Measurements from ENCODE around the gene LPP.

Gene LPP

DNA sequence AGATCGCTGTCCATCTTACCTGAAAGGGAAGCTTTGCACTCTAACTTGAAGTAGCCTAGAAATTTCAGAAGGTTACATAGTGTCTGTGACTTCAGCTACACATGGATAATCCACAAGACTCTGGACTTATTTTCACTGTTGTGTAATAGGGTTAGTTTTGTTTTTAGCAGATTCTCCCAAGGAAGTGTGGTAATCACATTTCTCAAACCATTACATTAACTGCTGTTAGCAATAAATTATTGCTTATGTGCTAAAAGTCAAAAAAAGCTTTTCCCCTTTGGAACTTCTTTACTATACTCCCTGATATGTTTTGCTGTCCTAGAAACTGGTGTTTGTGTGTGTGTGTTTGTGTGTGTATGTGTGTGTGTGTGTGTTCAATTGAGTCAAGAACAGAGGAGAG, 666.0 kb downstream of the LPP start:
- no peak for DNase-seq

DNA sequence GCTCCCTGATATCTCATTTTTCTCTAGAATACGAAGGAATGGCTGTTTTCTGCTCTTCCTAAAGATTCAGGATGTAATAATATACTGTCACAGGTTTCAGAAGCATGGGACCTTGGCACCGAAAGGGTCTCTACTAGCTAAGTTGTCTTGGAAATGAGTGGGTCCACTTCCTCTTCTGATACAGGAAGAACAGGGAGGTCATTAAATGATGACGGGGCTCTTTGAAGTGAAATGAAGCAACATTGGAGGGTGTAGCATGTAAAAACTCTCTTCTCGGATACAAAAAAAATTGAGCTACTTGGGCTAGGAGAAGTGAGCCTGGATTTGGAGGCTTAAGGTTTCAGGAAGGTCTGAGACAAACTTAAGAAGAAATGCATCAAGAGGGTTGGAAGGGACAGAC, 668.0 kb downstream of the LPP start:
- DNase-seq = no peak

DNA sequence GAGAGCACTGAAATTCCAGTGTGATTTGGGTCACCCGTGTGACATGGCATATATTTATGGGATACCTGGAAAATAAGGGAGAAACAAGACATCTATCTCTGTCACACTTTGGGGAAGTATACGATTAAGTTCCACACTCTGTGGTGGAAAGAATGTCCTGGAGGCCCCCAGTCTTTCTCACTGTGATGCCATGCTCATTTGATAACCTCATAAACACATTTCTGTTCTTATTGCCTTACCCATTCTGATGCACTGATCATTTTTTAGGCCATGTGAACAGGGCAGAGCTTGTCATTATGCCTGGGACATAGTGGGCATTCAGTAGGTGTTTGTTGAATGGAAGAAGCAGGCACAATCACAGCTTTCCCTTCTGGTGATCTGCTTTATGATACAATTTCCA, 668.5 kb downstream of the LPP start:
- no peak for DNase-seq

DNA sequence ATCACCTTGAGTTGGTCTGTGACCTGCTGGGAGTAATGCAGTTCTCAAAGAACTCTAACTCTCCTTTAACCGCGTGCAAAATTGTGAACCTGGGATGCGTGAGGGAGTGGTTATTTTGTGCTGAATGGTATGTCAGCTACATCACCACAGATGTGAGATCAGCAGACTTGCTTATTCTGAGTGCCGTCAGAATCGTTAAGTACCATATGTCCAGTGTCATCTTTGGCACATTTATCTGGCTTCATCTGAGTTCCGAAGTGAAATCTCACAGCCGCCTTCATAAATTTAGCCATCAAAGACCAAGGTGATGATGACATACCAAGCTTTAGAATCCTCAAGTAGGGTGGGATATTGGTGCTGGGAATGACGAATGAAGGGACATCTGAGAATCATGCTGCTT, 670.6 kb downstream of the LPP start:
- no peak for DNase-seq

DNA sequence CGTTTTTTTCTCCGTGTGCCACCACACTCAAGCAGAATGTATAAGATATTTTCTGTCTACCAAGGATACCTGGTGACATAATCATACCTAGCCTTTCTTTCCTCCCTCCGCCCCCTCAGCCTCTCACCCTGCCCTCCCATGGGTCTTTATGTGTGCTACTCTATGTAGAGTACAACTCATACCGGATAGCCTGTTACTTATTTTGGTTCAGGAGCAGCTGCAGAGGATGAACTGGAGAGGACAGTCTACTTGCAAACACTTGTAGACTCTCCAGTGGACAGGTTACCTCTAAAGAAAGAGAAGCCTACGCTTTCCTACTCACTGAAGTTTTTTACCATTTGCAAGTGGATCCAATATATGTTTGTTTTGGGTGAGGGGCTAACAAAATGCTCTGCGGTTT, 671.9 kb downstream of the LPP start:
- no peak for DNase-seq

DNA sequence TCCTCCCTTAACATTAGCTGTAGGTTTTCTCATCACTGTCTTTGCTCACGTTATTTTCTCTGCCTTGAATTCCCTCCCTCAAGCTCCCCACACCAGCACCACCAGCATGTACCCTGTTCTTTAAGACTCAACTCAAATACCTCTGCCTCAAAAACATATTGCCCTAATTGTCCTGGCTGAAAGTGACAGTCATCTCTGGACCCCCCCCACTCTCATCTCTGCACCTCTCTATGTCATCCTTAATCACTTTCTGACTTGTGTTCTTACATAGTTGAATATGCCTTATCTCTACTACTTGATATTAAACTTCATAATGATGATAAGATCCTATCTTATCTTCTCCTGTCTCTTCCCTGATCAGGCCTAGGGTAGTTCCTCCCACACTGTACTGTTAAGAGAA, 672.6 kb downstream of the LPP start:
- no peak for DNase-seq

DNA sequence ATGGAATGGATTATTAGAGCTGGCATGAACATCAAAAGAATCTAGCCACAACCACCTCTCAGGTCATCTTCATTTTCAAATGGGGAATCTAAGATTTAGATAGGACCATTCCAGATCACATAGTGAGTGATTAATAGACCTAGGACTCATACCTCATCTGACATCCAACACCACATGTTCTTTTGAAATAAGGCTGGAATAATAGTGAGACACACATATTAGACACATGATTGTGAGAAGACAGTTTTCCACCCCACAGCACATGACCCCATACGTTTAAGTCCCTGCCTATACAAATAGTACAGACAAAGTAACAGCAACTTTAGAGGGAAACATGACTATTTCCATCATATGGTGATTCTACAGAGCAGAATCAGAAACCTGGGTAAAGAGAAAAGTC, 673.1 kb downstream of the LPP start:
- no peak for DNase-seq

DNA sequence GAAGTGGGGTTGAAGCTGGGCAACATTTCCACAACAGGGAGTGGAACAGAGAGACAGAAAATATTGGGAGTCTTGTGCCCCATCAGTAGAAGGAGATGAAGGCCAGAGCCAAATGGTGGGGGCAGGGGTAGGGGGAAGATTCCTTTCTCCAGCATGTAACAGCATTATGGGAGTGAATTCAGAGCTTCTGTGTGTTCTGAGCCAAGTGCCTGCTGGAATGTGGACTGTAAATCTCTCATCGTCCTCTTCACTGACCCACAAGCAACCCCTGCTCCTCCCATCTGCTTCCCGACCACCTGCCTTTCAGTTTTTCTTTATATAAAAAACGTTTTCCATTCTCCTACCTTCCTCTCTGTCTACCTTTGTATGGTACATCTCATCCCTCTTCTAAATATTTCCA, 673.6 kb downstream of the LPP start:
- DNase-seq = no peak

DNA sequence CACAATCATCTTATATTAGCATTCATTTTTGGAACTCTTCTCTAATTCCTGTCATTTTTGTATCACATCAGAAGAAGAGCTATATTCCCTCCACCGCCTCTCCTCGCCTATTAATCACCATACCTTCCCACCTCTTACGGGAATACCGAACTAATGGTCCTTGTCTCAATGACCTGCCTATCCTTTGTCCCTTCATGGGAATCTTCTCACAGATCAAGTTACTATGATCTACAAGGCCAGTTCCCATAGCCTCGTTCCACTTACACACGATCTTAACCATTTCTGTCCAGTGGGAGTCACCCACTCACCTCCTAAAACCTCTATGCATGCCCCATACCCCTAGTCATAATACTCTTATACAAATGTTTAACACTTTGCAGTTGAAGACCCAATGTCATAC, 675.2 kb downstream of the LPP start:
- no peak for DNase-seq

DNA sequence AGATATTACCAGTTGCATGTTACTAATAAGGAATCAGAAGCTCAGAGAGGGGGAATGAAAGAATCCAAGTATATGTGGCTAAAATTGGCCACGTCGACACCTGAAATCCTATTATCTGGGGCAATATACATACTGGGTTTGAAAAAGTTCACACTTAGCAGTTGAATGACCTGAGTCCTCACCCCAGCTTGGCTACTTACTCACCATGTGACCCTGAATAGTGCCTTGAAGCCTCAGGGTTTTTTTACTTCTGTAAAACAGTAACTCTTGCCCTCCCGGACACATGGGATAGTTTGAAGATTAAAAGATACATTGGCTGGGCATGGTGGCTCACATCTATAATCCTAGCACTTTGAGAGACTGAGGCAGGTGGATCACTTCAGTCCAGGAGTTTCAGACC, 675.6 kb downstream of the LPP start:
- no peak for DNase-seq

DNA sequence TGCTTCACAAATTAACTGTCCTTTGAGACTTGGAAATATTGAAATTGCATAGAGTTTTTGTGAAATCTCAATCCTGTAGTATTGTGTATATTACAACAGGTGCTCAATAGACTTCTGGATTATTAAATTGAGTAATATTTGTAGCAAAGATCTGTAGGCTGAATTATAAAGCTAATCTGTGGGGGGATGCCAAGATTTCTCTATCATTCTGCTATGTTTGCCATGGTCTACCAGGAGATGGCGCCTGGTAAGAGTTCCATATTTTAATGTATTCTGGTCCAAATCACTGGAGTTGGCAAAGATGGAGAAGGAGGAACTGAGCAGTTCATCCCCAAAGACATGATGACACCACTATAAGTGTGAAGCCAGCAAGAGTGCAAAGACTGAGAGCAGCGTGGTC, 676.9 kb downstream of the LPP start:
- DNase-seq = no peak

DNA sequence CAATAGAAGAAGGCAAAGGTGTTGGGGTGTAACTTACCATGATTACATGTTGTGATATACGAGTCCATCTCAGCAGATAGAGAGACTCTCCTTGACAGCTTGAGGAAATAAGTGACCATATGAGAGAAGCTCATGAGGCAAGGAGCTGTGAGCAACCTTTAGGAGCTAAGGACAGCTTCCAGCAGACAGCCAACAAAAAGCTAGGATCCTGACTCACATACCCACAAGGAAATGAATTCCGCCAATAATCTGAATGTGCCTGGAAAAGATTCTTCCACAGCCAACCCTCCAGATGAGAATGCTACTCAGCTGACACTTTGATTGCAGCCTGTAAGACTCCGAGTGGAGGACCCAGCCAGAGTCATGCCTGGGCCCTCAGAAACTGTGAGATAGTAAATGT, 678.2 kb downstream of the LPP start:
- no peak for DNase-seq

DNA sequence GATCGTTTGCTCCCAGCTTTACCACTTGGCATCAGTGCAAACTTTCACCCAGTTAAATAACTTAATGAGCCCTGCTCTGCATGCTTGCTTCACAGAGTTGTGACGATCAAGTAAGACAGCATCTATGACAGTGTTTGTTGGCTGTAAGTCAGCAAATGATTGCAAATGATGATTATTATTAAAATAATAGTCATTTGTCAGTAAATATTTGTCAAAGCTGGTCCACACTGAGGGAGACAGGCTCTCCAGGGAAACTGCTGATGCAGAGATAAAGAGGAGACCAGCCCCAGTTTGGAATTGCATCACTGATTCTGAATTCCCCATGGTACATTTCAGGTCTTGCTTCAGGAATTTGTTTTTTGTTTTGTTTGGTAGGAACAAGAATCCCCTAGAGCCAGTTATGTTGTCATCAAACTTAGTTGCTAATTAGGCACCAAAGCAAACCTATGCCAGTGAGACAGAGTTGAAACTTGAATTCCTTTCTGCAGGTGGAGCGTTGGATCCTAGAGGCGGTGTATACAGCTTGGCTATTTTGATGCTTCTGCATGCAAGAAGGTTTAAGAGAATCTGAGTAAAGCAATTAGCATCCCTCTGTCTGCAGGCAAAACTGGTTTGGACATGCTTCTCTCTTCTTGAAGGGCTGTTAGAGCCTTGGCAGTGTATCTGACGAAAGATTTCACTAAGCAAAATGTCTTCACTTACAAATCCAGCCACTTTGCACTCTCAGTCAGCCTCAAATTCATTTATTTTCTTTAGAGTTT, 679.2 kb downstream of the LPP start:
- DNase-seq = peak in 1 of 51 donors; percentile 5

DNA sequence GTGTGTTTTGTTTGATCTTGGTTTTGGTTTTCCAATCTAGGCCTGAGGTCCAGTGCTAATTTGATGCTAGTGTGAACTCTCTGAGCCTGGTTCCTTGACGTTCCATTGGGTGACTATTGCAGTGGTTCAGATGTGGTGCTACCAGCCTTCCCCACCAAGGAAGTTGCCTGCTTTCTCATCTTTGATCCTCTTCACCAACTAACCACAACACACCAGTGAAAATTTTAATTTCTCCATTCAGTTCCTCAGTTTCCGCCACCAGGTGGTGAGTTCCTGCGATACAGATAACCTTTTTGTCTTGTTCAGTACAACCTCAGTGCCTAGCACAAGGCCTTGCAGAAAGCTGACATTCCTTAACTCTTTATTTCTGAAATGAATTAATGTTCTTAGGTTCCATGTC, 680.4 kb downstream of the LPP start:
- DNase-seq = no peak

DNA sequence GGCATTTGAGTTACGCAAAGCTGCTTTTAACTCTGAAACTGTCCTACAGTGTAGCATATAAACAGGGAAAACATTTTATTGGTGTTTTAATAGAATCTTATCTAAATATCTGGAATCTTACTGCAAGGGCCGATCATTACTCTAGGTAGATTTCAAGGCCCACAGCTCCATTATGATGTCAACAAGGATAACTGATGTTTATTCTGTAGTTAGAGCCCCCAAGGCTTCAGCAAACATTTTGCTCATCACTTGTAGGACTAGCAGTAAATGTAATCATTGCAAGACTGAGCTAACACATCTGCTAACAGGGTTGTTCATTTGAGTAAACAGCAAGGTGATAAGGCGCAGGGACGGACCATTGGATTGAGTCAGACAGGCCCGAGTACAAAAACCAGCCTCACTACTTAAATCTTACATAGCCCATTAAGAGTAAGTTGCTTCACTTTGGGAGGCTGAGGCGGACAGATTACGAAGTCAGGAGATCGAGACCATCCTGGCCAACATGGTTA, 685.3 kb downstream of the LPP start:
- no peak for DNase-seq

DNA sequence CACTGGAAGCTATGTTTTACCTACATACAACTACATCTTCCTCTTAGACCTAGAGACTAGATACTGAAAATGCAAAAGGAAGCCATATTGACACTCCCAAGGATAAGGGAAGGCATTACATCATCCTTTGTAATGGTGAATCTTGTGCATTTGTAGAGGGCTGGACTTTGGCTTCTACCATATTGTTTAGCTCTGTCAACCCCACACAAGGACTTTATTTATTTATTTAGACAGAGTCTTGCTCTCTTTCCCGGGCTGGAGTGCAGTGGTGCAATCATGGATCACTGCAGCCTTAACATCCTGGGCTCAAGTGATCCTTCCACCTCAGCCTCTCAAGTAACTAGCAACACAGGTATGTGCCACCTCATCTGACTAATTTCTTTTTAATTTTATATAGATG, 686.3 kb downstream of the LPP start:
- DNase-seq = no peak

DNA sequence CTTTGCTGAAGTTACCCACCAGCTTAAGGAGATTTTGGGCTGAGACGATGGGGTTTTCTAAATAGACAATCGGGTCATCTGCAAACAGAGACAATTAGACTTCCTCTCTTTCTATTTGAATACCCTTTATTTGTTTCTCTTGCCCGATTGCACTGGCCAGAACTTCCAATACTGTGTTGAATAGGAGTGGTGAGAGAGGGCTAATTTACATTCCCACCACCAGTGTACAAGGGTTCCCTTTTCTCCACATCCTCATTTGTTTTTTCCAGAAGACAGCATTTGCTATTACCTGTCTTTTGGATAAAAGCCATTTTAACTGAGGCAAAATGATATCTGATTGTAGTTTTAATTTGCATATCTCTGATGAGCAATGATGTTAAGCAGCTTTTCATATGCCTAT, 687.9 kb downstream of the LPP start:
- no peak for DNase-seq

DNA sequence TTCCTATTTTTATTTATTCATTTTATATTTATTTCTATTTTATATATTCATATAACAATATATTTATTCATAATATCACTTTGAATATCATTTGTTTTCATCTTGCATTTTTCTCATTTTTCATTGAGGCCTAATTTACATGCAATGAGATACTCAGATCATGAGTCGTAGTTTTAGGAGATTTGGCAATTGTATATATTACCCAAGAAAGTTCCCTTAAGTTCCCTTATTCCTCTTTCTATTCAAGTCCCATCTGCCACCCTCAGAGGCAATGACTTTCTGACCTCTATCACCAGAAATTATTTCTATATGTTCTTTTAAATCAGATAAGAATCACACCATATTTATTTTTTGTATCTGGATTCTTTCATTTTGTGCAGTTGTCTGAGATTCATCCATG, 688.7 kb downstream of the LPP start:
- DNase-seq = no peak

DNA sequence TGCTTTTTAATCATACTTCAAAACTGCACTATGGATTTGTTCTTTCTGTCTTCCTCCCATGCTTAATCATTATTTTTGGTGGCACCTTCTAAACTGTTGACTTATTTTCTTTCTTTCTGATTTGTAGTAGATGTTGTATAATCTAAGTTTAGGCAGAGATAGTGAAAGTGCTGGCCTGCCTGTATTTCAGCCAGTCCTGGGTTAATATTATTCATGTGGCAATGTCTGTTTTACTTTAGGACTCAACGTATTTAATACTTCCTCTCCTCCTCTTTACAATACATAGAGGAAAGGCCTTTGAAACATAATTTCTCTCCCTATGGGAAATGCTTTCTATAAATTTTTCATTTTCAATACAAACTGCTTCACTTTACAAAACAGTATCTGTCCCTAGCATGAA, 690.1 kb downstream of the LPP start:
- no peak for DNase-seq

DNA sequence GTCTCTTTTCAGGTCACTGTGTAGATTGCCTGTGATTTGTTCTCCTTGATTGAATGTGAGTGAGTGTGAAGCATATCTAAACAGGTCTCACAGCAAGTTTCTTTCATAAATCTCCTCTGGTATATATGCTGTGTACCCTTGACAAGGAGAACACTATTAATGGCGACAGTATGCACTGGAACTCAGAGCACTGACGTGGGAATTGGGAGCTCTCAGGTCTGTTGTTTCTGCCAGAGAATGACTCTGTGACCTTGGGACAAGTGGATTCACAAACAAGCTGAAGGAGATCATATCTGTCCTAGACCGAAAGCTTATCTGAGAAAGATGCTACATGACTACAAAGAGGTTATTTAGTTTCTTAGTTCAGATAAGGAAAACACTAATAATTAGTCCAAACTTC, 691.6 kb downstream of the LPP start:
- DNase-seq = no peak

DNA sequence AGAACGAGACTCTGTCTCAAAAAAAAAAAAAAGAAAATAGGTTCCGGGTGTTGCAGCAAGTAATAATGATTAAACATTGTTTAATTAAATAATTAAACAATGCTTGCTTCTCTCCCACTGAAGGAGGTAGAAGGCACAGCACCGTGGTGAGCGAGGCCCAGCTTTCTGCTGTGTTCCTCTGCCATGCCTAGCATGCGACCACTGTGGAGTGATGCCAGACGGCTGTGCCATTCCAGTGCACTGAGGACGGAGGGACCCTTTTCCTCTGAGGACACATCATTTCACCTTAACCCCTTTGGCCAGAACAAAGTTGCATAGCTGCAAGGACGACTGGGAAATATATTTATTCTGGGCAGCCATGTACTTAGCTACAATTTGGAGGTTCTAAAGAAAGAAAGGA, 695.0 kb downstream of the LPP start:
- peak in 2 of 51 donors; percentile 1 to 7 for DNase-seq

DNA sequence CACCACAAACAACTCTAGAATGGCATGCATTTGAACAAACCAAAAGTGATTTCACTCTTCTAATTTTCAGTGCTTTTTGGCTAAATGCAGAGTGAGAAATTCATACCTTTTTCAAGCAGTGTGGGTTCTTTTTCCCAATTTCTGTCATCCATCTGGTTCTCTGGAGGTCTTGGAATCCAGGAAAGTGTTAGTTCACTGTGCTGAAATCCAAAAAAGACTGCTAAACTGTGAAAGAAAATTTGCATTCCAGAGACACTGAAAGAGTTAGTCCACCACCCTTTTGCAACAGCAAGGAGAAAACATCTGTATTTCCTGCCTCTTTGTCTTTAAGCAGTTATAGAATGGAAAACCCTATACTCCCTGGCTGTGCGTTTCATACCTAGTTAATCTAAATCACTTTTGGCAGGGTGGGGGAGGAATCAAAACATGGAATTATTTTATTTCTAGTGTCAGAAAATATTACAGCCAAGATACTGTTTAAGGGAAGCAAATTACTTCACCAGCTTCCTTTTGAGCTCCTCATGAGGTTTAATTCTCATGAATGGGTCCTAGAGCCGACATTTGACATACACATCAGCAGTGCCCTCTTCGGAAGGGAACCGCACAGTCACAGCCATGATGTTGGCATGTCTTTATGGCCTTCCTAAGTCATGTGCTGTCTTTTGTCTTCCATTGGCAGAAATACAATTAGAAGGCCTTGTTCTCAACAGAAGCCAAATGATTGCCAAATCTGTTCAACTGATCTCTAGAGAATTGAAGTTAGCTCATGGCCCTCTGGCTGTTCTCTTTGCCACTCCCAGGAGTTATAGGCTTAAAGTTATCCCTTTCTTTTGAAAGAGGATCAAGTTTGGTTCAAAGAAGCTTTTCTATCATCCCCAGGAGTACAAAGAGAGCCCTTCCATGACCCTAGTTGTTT, 700.2 kb downstream of the LPP start:
- DNase-seq = peak in 12 of 51 donors; percentile 1 to 71 (median 14)

DNA sequence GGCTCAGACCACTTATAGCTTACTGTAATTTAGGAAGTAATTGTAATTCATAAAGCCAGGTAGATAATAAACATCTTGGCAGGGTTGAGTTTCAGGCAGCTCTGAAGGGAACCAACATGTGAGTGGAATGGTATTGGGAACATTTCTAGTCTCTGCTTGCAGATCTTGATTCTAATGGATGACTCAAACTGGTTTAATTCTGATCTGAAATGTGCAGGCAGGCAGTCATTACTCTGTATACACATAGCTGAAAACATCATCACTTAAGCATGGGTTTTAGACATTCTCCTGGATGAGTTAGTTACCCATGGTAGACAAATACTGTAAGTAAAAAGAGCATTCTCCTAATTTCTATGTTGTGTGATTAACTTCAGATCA, 700.8 kb downstream of the LPP start:
- peak in 1 of 51 donors; percentile 48 for DNase-seq
